Mammary epithelial cell (primary cell): ENCODE data around the gene NEK6.

Experiments used
- EZH2 ChIP-seq: IDR thresholded peaks from 2 replicates; pipeline ENCODE4 v1.6.1; 2012; ENCODE audit warnings: low read length, inconsistent platforms, borderline replicate concordance
- TF ChIP-seq, protein P1 (sequence below), 2 donors: IDR thresholded peaks in 1 of 2; conservative IDR thresholded peaks in 1 of 2; 2 replicates each; pipeline ENCODE4 v1.5.1; 2011 to 2012; ENCODE audit warnings: inconsistent platforms in 2 of 2, low read length in 2 of 2, mild to moderate bottlenecking in 2 of 2, control low read depth in 1 of 2, low read depth in 1 of 2; ENCODE audit not compliant: insufficient read depth in 1 of 2; ENCODE audit errors: extremely low read depth in 1 of 2

DNA sequence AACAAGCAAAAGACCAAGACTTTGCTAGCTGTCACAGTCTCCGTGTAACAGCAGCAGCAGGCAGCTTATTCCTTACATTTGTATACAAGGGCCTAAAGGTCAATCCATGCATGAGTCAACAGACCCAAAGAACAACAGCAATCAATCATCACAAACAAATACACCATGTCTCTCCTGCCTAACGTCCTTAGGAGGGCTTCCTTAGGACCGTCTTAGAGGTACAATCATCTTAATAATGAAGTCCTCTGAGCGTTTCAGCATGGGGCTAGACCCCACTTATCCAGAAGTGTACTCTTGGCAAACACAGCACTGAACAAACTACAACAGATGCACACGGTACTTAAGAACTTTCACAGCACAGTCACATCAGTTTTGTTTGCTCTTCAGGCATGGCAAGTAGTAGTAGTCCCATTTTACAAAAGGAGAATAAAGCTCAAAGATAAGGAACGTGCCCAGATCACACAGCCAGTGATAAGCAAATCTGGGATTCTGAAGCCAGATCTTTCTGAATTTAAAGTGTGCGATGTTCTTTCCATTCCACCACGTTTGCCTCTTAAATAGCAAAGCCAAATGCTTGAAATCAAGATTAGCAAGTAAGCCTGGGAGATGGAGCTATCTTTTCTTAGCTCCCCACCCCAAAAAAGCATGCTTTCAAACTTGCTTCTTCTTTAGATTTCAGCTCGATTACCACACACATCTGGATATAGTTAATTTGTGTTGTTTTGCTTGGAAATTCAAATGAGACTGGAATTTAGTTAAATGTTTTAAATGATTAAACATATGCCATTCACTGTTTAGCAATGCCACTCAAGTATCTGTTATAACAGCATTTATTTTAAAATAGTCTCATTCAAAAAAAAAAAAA, 133.3 kb downstream of the NEK6 start:
- TF ChIP-seq, protein P1, sequence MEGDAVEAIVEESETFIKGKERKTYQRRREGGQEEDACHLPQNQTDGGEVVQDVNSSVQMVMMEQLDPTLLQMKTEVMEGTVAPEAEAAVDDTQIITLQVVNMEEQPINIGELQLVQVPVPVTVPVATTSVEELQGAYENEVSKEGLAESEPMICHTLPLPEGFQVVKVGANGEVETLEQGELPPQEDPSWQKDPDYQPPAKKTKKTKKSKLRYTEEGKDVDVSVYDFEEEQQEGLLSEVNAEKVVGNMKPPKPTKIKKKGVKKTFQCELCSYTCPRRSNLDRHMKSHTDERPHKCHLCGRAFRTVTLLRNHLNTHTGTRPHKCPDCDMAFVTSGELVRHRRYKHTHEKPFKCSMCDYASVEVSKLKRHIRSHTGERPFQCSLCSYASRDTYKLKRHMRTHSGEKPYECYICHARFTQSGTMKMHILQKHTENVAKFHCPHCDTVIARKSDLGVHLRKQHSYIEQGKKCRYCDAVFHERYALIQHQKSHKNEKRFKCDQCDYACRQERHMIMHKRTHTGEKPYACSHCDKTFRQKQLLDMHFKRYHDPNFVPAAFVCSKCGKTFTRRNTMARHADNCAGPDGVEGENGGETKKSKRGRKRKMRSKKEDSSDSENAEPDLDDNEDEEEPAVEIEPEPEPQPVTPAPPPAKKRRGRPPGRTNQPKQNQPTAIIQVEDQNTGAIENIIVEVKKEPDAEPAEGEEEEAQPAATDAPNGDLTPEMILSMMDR (conservative IDR thresholded peaks at IDR 0.05 in 1 of 2, IDR thresholded peaks at IDR 0.05 in 1 of 2; ENCODE audit: extremely low read depth in 1 of 2, insufficient read depth in 1 of 2, low read depth in 1 of 2, low read length in 2 of 2): no peak
- no peak for TF ChIP-seq EZH2
